ENCODE results near the gene FEM1A. TPM values are rescaled to one million over a fixed set of nuclear protein-coding genes. Genes with fewer than 3 reads are reported as not detected.

Gene FEM1A
- total and polyA plus RNA-seq, 2 donors (not counting 1 experiment from before 2014, with no cell fraction given) = 5.8 to 18.7 TPM

DNA sequence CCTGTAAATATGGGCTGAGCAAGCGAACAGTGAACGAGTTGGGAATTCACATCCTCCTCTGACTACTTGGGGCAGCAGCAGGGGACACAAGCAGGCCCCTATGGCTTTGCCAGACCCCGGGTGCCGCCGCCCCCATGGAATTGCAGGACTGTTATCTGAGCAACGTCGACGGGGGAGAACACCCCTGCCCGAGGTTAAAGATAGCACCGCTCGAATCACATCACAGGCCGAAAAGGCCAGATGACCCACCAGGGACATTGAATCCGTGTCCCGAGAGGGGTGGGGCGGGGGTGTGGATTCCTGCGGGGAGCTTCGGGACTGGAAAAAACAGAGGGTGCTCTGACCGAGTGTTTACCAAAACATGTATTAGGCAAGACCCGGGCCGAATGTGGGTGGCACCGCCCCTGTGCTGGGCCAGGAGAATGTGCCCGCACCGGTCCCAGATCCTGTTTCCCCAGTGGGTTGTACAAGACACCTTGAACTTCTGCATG lies 9.1 kb downstream of the FEM1A start:
- CTCF ChIA-PET = interaction anchor here (0.6 to 4.3 kb wide), 5 partner anchors 9 to 170 kb away, joined by 3 to 33 read pairs (median 4); no protein-coding TSS in a partner anchor
- H3K4me3 Mint-ChIP-seq = no peak overlapping the region
- DNase-seq (no peak), ATAC-seq (ENCODE audit: low read depth) (no peak)
- H3K27me3 Mint-ChIP-seq = no peaks in the 10 kb centered on the region
- no peak for TF ChIP-seq CTCF (IDR thresholded peaks at IDR 0.05)
- 92% methylated on average over 20 of the region's 23 CpGs for WGBS (ENCODE audit: insufficient coverage)
- H2AFZ ChIP-seq (ENCODE audit: insufficient read depth, low read depth, low read length, poor library complexity, severe bottlenecking) = no peak overlapping the region
- no peak overlapping the region for H3K27ac ChIP-seq (ENCODE audit: low read length in 2 of 2)
- POLR2A ChIA-PET = no interaction called here
- H3K27me3 ChIP-seq (replicated peaks in 1 of 4; ENCODE audit: control extremely low read depth in 1 of 4, control insufficient read depth in 3 of 4, insufficient read depth in 4 of 4, low read length in 3 of 4) = no peaks in the 10 kb centered on the region
- H3K79me2 ChIP-seq (ENCODE audit: control insufficient read depth, insufficient read depth, low read length) = peaks cover 55% of the 10 kb centered on the region
- intact Hi-C loops (cut with micrococcal nuclease) = no loop called here
- H3K4me1 ChIP-seq (ENCODE audit: control insufficient read depth in 2 of 2, insufficient read depth in 2 of 2, low read length in 2 of 2) = peaks cover 0 to 6% of the 10 kb centered on the region in 2 donors
- H3K4me3 ChIP-seq (ENCODE audit: control extremely low read depth in 1 of 5, extremely low read depth in 1 of 5, insufficient read depth in 1 of 5, low read depth in 2 of 5, low read length in 4 of 5) = no peak overlapping the region
- no peak overlapping the region for H3K9ac ChIP-seq (ENCODE audit: low read length)
- no peak overlapping the region for H3K27ac Mint-ChIP-seq
- H3K9me3 ChIP-seq (ENCODE audit: control extremely low read depth in 1 of 3, control insufficient read depth in 2 of 3, insufficient read depth in 1 of 3, low read length in 2 of 3) = no peaks in the 10 kb centered on the region
- no peaks in the 10 kb centered on the region for H3K9me3 Mint-ChIP-seq (ENCODE audit: insufficient read depth)
- H3K4me1 Mint-ChIP-seq = peaks cover 9% of the 10 kb centered on the region
- no peak overlapping the region for H3K4me2 ChIP-seq (replicated peaks; ENCODE audit: low read depth, low read length, poor library complexity, severe bottlenecking)
- H3K36me3 ChIP-seq (replicated peaks in 1 of 2; ENCODE audit: control extremely low read depth in 1 of 2, control insufficient read depth in 1 of 2, extremely low read depth in 1 of 2, insufficient read depth in 2 of 2, low read length in 1 of 2) = peaks cover 0 to 15% of the 10 kb centered on the region in 2 experiments
- no peaks in the 10 kb centered on the region for H4K20me1 ChIP-seq (ENCODE audit: control insufficient read depth, insufficient read depth, low read length, poor library complexity, severe bottlenecking)

GRCh38 chr19:4801085-4801619 lies 9.6 kb downstream of the FEM1A start:
- ChIA-PET POLR2A (no interaction called here), CTCF (interaction anchor here (0.9 to 4.3 kb wide), 4 partner anchors 9 to 169 kb away, joined by 3 to 33 read pairs (median 6); no protein-coding TSS in a partner anchor)
- no peak overlapping the region for H3K4me2 ChIP-seq (replicated peaks; ENCODE audit: low read depth, low read length, poor library complexity, severe bottlenecking)
- no peaks in the 10 kb centered on the region for H4K20me1 ChIP-seq (ENCODE audit: control insufficient read depth, insufficient read depth, low read length, poor library complexity, severe bottlenecking)
- ATAC-seq (ENCODE audit: low read depth) (no peak), DNase-seq (no peak)
- no peak overlapping the region for H3K27ac ChIP-seq (ENCODE audit: low read length in 2 of 2)
- no peaks in the 10 kb centered on the region for H3K9me3 ChIP-seq (ENCODE audit: control extremely low read depth in 1 of 3, control insufficient read depth in 2 of 3, insufficient read depth in 1 of 3, low read length in 2 of 3)
- no peaks in the 10 kb centered on the region for H3K27me3 ChIP-seq (replicated peaks in 1 of 4; ENCODE audit: control extremely low read depth in 1 of 4, control insufficient read depth in 3 of 4, insufficient read depth in 4 of 4, low read length in 3 of 4)
- H3K4me3 ChIP-seq (ENCODE audit: control extremely low read depth in 1 of 5, extremely low read depth in 1 of 5, insufficient read depth in 1 of 5, low read depth in 2 of 5, low read length in 4 of 5) = no peak overlapping the region
- no peak overlapping the region for H3K9ac ChIP-seq (ENCODE audit: low read length)
- H3K4me1 ChIP-seq (ENCODE audit: control insufficient read depth in 2 of 2, insufficient read depth in 2 of 2, low read length in 2 of 2) = peaks cover 0 to 6% of the 10 kb centered on the region in 2 donors
- Mint-ChIP-seq H3K27ac (no peak overlapping the region), H3K27me3 (no peaks in the 10 kb centered on the region), H3K4me3 (no peak overlapping the region), H3K9me3 (ENCODE audit: insufficient read depth) (no peaks in the 10 kb centered on the region), H3K4me1 (peaks cover 8% of the 10 kb centered on the region)
- no peak overlapping the region for H2AFZ ChIP-seq (ENCODE audit: insufficient read depth, low read depth, low read length, poor library complexity, severe bottlenecking)
- intact Hi-C loops (cut with micrococcal nuclease) = no loop called here
- no CpG with 5 or more reads among the region's 3 CpGs for WGBS (ENCODE audit: insufficient coverage)
- TF ChIP-seq EZH2 (IDR thresholded peaks at IDR 0.05; ENCODE audit: borderline replicate concordance, insufficient read depth, low read depth, low read length, poor library complexity, severe bottlenecking) = no peak
- no peak for TF ChIP-seq CTCF (IDR thresholded peaks at IDR 0.05)
- H3K79me2 ChIP-seq (ENCODE audit: control insufficient read depth, insufficient read depth, low read length) = peaks cover 50% of the 10 kb centered on the region
- H3K36me3 ChIP-seq (replicated peaks in 1 of 2; ENCODE audit: control extremely low read depth in 1 of 2, control insufficient read depth in 1 of 2, extremely low read depth in 1 of 2, insufficient read depth in 2 of 2, low read length in 1 of 2) = peaks cover 0 to 15% of the 10 kb centered on the region in 2 experiments
